ENCODE data around the gene ENC1. TPM values are rescaled to one million over a fixed set of nuclear protein-coding genes. Genes with fewer than 3 reads are reported as not detected.

The ENC1 gene
- total RNA-seq, 4 donors from 2014 or later: 3.4 to 7.8 (median 4.5) TPM

DNA sequence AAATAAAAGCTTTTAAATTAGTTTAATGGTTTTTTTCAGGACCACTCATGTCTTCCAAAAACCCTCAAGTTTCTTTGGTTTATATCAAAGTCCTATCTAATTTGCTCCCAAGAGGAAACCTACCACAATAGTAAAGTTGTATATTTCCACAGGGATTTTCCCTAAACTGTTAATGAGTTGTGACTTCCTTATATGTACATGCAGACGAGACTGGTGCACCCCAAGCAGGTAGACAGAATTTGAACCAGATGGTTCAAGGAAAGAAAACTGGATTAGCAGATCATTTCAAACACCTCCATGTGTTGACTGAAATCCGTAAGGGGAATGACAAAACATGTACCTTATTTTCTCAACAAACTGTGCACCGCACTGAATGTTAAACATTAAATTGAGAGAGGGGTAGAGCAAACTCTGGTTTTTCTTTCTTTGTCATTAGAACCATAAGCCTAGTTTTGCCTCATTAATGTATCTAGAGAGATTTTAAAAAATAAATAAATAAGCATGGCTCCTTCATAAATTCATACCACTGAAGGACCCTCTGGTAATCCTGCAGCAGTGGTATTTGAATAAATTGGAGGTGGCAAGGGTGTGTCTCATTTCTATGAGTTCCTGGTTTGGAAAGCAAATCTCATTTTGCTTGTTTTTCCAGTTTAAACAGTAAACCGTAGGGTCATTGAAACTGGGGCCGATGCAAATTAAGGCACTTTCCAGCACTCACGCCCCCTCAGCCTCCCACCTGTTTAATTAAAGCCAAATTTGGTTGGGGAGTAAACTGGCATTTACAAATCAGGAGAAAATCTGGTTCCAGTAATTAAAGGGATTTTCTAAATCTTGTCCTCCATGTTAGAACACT lies 51.1 kb downstream of the ENC1 start:
- intact Hi-C loops (cut with DNase I): no loop called here
- no peak for DNase-seq
- Histone ChIP-seq H3K4me1 (no peaks in the 10 kb centered on the region), H3K4me3 (replicated peaks in 1 of 3) (no peak overlapping the region), H3K9me3 (no peaks in the 10 kb centered on the region), H3K27me3 (no peaks in the 10 kb centered on the region), H3K27ac (no peak overlapping the region), H3K36me3 (no peaks in the 10 kb centered on the region)
- TF ChIP-seq POLR2A (IDR thresholded peaks at IDR 0.05): no peak
- TF ChIP-seq, protein P1, sequence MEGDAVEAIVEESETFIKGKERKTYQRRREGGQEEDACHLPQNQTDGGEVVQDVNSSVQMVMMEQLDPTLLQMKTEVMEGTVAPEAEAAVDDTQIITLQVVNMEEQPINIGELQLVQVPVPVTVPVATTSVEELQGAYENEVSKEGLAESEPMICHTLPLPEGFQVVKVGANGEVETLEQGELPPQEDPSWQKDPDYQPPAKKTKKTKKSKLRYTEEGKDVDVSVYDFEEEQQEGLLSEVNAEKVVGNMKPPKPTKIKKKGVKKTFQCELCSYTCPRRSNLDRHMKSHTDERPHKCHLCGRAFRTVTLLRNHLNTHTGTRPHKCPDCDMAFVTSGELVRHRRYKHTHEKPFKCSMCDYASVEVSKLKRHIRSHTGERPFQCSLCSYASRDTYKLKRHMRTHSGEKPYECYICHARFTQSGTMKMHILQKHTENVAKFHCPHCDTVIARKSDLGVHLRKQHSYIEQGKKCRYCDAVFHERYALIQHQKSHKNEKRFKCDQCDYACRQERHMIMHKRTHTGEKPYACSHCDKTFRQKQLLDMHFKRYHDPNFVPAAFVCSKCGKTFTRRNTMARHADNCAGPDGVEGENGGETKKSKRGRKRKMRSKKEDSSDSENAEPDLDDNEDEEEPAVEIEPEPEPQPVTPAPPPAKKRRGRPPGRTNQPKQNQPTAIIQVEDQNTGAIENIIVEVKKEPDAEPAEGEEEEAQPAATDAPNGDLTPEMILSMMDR (IDR thresholded peaks at IDR 0.05): no peak
- 88 to 89% methylated on average over 6 of the region's 6 CpGs for WGBS, 2 donors

DNA sequence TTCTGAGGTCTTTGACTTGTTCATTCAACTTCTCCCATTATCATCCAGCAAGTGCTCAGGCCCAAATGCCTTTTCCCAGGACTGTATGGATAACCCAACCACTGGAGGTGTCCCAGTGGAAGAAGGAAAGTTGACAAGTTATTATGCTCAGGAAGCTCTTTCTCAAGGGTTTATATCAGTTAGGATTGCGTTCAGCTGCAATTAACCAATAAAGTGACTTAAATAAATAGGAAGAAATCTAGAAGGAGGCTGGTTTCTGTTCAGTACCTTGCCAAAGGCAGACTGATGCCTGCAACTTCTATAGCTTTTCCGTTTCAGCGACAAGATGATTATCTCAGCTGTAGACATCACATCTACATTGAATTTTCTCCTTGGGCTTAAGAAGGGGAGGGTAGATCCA lies 52.1 kb downstream of the ENC1 start:
- WGBS, 2 donors: 92 to 95% methylated on average over 3 of the region's 3 CpGs
- H3K36me3 ChIP-seq: no peaks in the 10 kb centered on the region
- intact Hi-C loops (cut with DNase I): no loop called here
- H3K4me3 ChIP-seq (replicated peaks in 1 of 3): no peak overlapping the region
- H3K9me3 ChIP-seq: no peaks in the 10 kb centered on the region
- DNase-seq: no peak
- H3K4me1 ChIP-seq: no peaks in the 10 kb centered on the region
- TF ChIP-seq, protein P1 (IDR thresholded peaks at IDR 0.05): no peak
- TF ChIP-seq POLR2A (IDR thresholded peaks at IDR 0.05): no peak
- H3K27me3 ChIP-seq: no peaks in the 10 kb centered on the region
- H3K27ac ChIP-seq: no peak overlapping the region

DNA sequence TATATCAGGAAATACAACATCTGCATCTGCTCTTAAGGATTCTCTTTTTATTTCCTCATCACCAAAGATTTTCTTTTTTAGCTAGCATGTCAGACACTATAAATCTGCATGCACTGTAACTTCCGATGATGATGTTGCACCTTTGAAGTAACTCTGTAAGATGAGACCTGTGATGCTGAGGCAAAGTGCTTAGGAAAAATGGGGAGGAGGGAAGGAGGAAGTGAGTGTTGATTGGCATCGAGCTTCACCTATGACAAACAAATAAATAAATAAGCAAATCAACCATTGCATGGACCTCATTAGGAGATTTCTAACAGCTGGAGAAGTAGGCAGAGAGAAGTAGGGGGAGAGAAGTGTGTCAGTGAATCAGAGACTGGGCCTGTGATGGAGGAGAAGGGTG lies 52.6 kb downstream of the ENC1 start:
- WGBS, 2 donors: 62 to 78% methylated on average over 2 of the region's 2 CpGs
- intact Hi-C loops (cut with DNase I): no loop called here
- Histone ChIP-seq H3K27me3 (no peaks in the 10 kb centered on the region), H3K36me3 (no peaks in the 10 kb centered on the region), H3K27ac (no peak overlapping the region), H3K4me3 (replicated peaks in 1 of 3) (no peak overlapping the region), H3K9me3 (no peaks in the 10 kb centered on the region), H3K4me1 (no peaks in the 10 kb centered on the region)
- no peak for TF ChIP-seq POLR2A (IDR thresholded peaks at IDR 0.05)
- TF ChIP-seq, protein P1 (IDR thresholded peaks at IDR 0.05): no peak
- no peak for DNase-seq

DNA sequence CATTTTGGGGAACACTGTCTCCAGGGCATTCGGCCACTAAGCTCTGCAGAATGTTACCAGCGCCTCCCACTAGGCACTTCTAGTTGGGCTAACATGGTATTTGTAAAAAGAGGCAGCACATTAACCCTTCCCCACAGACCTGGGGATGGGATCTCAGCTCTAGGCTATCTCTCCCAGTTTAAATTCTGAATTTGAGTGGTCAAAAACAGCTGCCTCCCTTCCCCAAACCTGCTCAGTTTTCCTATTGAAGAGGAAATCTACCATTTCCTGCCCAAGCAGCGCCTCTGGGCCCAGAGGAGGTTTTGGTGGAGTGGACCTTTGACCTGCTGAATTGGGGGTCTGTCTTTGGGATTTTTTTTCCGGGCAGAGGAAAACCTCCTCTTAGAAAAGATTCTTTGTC lies 53.2 kb downstream of the ENC1 start:
- TF ChIP-seq, protein P1 (IDR thresholded peaks at IDR 0.05): no peak
- no peak for TF ChIP-seq POLR2A (IDR thresholded peaks at IDR 0.05)
- intact Hi-C loops (cut with DNase I): no loop called here
- H3K9me3 ChIP-seq: no peaks in the 10 kb centered on the region
- no peak overlapping the region for H3K4me3 ChIP-seq (replicated peaks in 1 of 3)
- no peak for DNase-seq
- WGBS, 2 donors: 82 to 90% methylated on average over 4 of the region's 4 CpGs
- no peak overlapping the region for H3K27ac ChIP-seq
- H3K27me3 ChIP-seq: no peaks in the 10 kb centered on the region
- no peaks in the 10 kb centered on the region for H3K36me3 ChIP-seq
- no peaks in the 10 kb centered on the region for H3K4me1 ChIP-seq

DNA sequence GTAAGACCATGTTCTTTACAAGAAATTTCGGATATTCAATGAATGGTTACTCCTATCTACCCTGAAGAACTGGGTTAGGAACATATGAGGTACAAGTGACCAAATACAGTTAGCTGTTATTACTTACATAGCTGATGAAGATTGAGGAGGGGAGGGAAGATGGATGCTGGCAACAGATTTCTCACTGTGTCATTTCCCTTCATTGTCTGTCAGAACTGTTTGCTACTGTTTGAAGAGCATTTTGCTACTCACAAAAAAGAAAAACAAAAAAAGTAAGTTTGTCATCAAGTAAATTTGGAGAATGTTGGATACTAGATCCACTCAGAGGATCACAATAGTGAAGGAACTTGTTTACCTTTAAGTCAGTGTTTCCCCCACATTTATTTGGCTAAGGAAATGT lies 53.7 kb downstream of the ENC1 start:
- Histone ChIP-seq H3K27me3 (no peaks in the 10 kb centered on the region), H3K4me3 (replicated peaks in 1 of 3) (no peak overlapping the region), H3K4me1 (no peaks in the 10 kb centered on the region), H3K9me3 (no peaks in the 10 kb centered on the region), H3K27ac (no peak overlapping the region), H3K36me3 (no peaks in the 10 kb centered on the region)
- WGBS, 2 donors: 80 to 87% methylated on average over 1 of the region's 1 CpG
- DNase-seq: no peak
- TF ChIP-seq POLR2A (IDR thresholded peaks at IDR 0.05): no peak
- TF ChIP-seq, protein P1 (IDR thresholded peaks at IDR 0.05): no peak
- intact Hi-C loops (cut with DNase I): no loop called here

All from thyroid gland (tissue), 4 donors.